B cell (primary cell): ENCODE results near the gene KAZN. TPM values are rescaled to one million over a fixed set of nuclear protein-coding genes. Genes with fewer than 3 reads are reported as not detected.

Source experiments
- ATAC-seq: fragments of 200-7000 bp; cut with Tn5 transposase; one replicate; pipeline ENCODE4 v1.10.0; 2021; ENCODE audit warnings: low read depth, mild to moderate bottlenecking, moderate number of reproducible peaks, moderate library complexity
- CTCF ChIA-PET: fragments of 350-600 bp; sonication (Branson Sonifier 250); formaldehyde crosslinking; loops from one replicate; lab custom pipeline; 2021; ENCODE audit warnings: antibody characterized with exemption, inconsistent platforms; lab: Charles Lee
- POLR2A ChIA-PET: fragments of 350-600 bp; sonication (Branson Sonifier 250); formaldehyde crosslinking; loops from one replicate; lab custom pipeline; 2021; ENCODE audit warnings: antibody characterized with exemption; lab: Charles Lee
- DNase-seq: peaks from one replicate; pipeline ENCODE4 v3.0.0; 2013
- H2AFZ ChIP-seq: 2 replicates; pipeline ENCODE4 v1.6.1; 2012; ENCODE audit warnings: mild to moderate bottlenecking, low read depth, low read length; ENCODE audit not compliant: insufficient read depth, poor library complexity, severe bottlenecking
- H3K27ac ChIP-seq, 2 donors: 1 replicate in 1 of 2; 2 replicates in 1 of 2; pipeline ENCODE4 v1.5.1; 2012 to 2013; ENCODE audit warnings: low read length in 2 of 2, mild to moderate bottlenecking in 2 of 2, moderate library complexity in 1 of 2
- H3K27me3 ChIP-seq, 4 experiments: fragments of 200-600 bp in 1 of 4; sonication (generic) in 1 of 4; replicated peaks in 1 of 4; 1 replicate in 2 of 4; 2 replicates in 2 of 4; pipeline versions ENCODE4 v1.6.1 to v1.7.0; 2013 to 2016; ENCODE audit warnings: low read length in 3 of 4, mild to moderate bottlenecking in 2 of 4, mixed read lengths in 1 of 4, moderate library complexity in 1 of 4; ENCODE audit not compliant: insufficient read depth in 4 of 4, control insufficient read depth in 3 of 4; ENCODE audit errors: control extremely low read depth in 1 of 4
- H3K36me3 ChIP-seq, 2 experiments: replicated peaks in 1 of 2; 1 replicate in 1 of 2; 2 replicates in 1 of 2; pipeline versions ENCODE4 v1.6.1 to v1.7.1; 2013; ENCODE audit warnings: low read length in 1 of 2; ENCODE audit not compliant: insufficient read depth in 2 of 2, control insufficient read depth in 1 of 2; ENCODE audit errors: control extremely low read depth in 1 of 2, extremely low read depth in 1 of 2
- H3K4me1 ChIP-seq, 2 donors: fragments of 200-600 bp in 1 of 2; sonication (generic) in 1 of 2; 1 replicate in 1 of 2; 2 replicates in 1 of 2; pipeline versions ENCODE4 v1.5.1 to v1.6.1; 2013 to 2017; ENCODE audit warnings: low read length in 2 of 2; ENCODE audit not compliant: control insufficient read depth in 2 of 2, insufficient read depth in 2 of 2
- H3K4me2 ChIP-seq: replicated peaks from 2 replicates; pipeline ENCODE3; 2012; ENCODE audit warnings: mild to moderate bottlenecking, low read depth, low read length; ENCODE audit not compliant: poor library complexity, severe bottlenecking
- H3K4me3 ChIP-seq, 5 experiments: fragments of 200-600 bp in 1 of 5; sonication (generic) in 1 of 5; 1 replicate in 3 of 5; 2 replicates in 2 of 5; pipeline versions ENCODE4 v1.5.1 to v1.7.0; 2011 to 2016; ENCODE audit warnings: low read length in 4 of 5, mild to moderate bottlenecking in 4 of 5, low read depth in 2 of 5, control low read depth in 1 of 5, moderate library complexity in 1 of 5; ENCODE audit not compliant: insufficient read depth in 1 of 5; ENCODE audit errors: control extremely low read depth in 1 of 5, extremely low read depth in 1 of 5
- H3K79me2 ChIP-seq: fragments of 200-600 bp; sonication (generic); one replicate; pipeline ENCODE4 v1.6.0; 2016; ENCODE audit warnings: low read length; ENCODE audit not compliant: control insufficient read depth, insufficient read depth
- H3K9ac ChIP-seq: fragments of 200-600 bp; sonication (generic); 2 replicates; pipeline ENCODE4 v1.6.1; 2017; ENCODE audit warnings: mild to moderate bottlenecking, low read length, moderate library complexity
- H3K9me3 ChIP-seq, 3 donors: one replicate each; pipeline versions ENCODE4 v1.6.1 to v1.7.1; 2013; ENCODE audit warnings: low read length in 2 of 3; ENCODE audit not compliant: control insufficient read depth in 2 of 3, insufficient read depth in 1 of 3; ENCODE audit errors: control extremely low read depth in 1 of 3
- H4K20me1 ChIP-seq: 2 replicates; pipeline ENCODE4 v1.6.0; 2012; ENCODE audit warnings: mild to moderate bottlenecking, low read length; ENCODE audit not compliant: insufficient read depth, control insufficient read depth, poor library complexity, severe bottlenecking
- H3K27ac Mint-ChIP-seq: one replicate; pipeline ENCODE4 v1.8.0; 2021; ENCODE audit warnings: mixed read lengths
- H3K27me3 Mint-ChIP-seq: one replicate; pipeline ENCODE4 v1.8.0; 2021; ENCODE audit warnings: mixed read lengths
- H3K4me1 Mint-ChIP-seq: one replicate; pipeline ENCODE4 v1.8.0; 2021; ENCODE audit warnings: mixed read lengths
- H3K4me3 Mint-ChIP-seq: one replicate; pipeline ENCODE4 v1.8.0; 2021; ENCODE audit warnings: mixed read lengths
- H3K9me3 Mint-ChIP-seq: one replicate; pipeline ENCODE4 v1.8.0; 2022; ENCODE audit warnings: mixed read lengths; ENCODE audit not compliant: insufficient read depth
- EZH2 ChIP-seq: IDR thresholded peaks from 2 replicates; pipeline ENCODE4 v1.6.1; 2012; ENCODE audit warnings: borderline replicate concordance, low read depth, mild to moderate bottlenecking, moderate library complexity, low read length; ENCODE audit not compliant: insufficient read depth, poor library complexity, severe bottlenecking
- WGBS: methylation state at CpG from one replicate; pipeline ENCODE4 v1.1.5; 2013; ENCODE audit warnings: missing lambda C conversion rate; ENCODE audit not compliant: insufficient coverage; 5-methylcytosine and 5-hydroxymethylcytosine counted together
- intact Hi-C: fragments of 100-400 bp; cut with micrococcal nuclease; formaldehyde crosslinking; loops from one replicate; pipeline ENCODE4 v1.10.0; 2022
- polyA plus RNA-seq: library from polyadenylated mRNA; depleted of rRNA; stranded (reverse); fragments of >200 nt; gene quantifications from 2 replicates; pipeline ENCODE4 v1.2.3, GENCODE V29; 2012
- total RNA-seq, 2 donors: library from RNA; stranded (reverse); fragments of 120-200 nt in 1 of 2; gene quantifications; 1 replicate in 1 of 2; 2 replicates in 1 of 2; pipeline versions ENCODE4 v1.2.3 to v1.2.4, GENCODE V29; 2013 to 2022
- TF ChIP-seq, protein P1 (sequence below): fragments of 200-600 bp; IDR thresholded peaks from one replicate; pipeline ENCODE4 v1.8.0; 2022; ENCODE audit warnings: antibody characterized with exemption, mild to moderate bottlenecking

The KAZN gene
- total and polyA plus RNA-seq, 2 donors (not counting 1 experiment from before 2014, with no cell fraction given) = 0.13 to 0.39 TPM

GRCh38 chr1:14842361-14842760 lies 243.9 kb downstream of the KAZN start:
- no peak overlapping the region for H3K27ac ChIP-seq
- no peak overlapping the region for H3K9ac ChIP-seq
- WGBS = 85% methylated on average over 1 of the region's 4 CpGs
- H3K27me3 ChIP-seq = no peaks in the 10 kb centered on the region
- Mint-ChIP-seq H3K27ac (no peak overlapping the region), H3K4me1 (no peaks in the 10 kb centered on the region), H3K4me3 (no peak overlapping the region), H3K27me3 (peaks cover 9% of the 10 kb centered on the region), H3K9me3 (peaks cover 16% of the 10 kb centered on the region)
- TF ChIP-seq, protein P1, sequence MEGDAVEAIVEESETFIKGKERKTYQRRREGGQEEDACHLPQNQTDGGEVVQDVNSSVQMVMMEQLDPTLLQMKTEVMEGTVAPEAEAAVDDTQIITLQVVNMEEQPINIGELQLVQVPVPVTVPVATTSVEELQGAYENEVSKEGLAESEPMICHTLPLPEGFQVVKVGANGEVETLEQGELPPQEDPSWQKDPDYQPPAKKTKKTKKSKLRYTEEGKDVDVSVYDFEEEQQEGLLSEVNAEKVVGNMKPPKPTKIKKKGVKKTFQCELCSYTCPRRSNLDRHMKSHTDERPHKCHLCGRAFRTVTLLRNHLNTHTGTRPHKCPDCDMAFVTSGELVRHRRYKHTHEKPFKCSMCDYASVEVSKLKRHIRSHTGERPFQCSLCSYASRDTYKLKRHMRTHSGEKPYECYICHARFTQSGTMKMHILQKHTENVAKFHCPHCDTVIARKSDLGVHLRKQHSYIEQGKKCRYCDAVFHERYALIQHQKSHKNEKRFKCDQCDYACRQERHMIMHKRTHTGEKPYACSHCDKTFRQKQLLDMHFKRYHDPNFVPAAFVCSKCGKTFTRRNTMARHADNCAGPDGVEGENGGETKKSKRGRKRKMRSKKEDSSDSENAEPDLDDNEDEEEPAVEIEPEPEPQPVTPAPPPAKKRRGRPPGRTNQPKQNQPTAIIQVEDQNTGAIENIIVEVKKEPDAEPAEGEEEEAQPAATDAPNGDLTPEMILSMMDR = no peak
- no peak for TF ChIP-seq EZH2
- no peaks in the 10 kb centered on the region for H4K20me1 ChIP-seq
- ChIA-PET CTCF (no interaction called here), POLR2A (no interaction called here)
- no peaks in the 10 kb centered on the region for H3K79me2 ChIP-seq
- no peaks in the 10 kb centered on the region for H3K4me1 ChIP-seq
- no peak overlapping the region for H3K4me3 ChIP-seq
- no peak overlapping the region for H3K4me2 ChIP-seq
- H3K9me3 ChIP-seq = peaks cover 0 to 31% (median 23%) of the 10 kb centered on the region in 3 donors
- DNase-seq = no peak
- intact Hi-C loops = no loop called here
- H2AFZ ChIP-seq = no peak overlapping the region
- ATAC-seq = no peak
- no peaks in the 10 kb centered on the region for H3K36me3 ChIP-seq

DNA sequence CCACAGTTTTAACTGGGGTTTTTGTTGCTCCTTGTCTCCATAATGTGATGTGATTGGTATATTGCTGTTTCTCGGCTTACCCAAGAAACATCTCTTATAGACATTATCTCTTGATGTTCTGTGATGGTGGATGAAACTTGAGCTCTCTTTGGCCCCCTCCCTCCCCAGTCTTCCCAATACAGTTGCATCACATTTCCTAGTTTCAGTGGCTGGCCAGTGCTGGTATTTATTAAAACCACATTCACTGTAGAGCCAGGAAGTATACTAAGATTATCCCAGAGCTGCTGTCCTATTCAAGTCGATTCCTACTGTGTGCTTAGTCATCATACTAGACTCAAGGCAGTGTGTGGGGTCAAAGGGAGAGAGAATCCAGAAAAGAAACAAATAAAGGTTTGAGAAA lies 244.4 kb downstream of the KAZN start:
- Mint-ChIP-seq H3K4me1 (no peaks in the 10 kb centered on the region), H3K4me3 (no peak overlapping the region), H3K27me3 (peaks cover 9% of the 10 kb centered on the region), H3K9me3 (peaks cover 16% of the 10 kb centered on the region), H3K27ac (no peak overlapping the region)
- intact Hi-C loops = no loop called here
- ChIA-PET CTCF (no interaction called here), POLR2A (no interaction called here)
- no peak for DNase-seq
- no peak for ATAC-seq
- H3K27ac ChIP-seq = no peak overlapping the region
- H3K4me2 ChIP-seq = no peak overlapping the region
- TF ChIP-seq, protein P1 = no peak
- TF ChIP-seq EZH2 = no peak
- no peaks in the 10 kb centered on the region for H3K4me1 ChIP-seq
- H3K36me3 ChIP-seq = no peaks in the 10 kb centered on the region
- no peak overlapping the region for H2AFZ ChIP-seq
- H3K79me2 ChIP-seq = no peaks in the 10 kb centered on the region
- no peaks in the 10 kb centered on the region for H3K27me3 ChIP-seq
- H3K9ac ChIP-seq = no peak overlapping the region
- no peak overlapping the region for H3K4me3 ChIP-seq
- no CpG with 5 or more reads among the region's 2 CpGs for WGBS
- no peaks in the 10 kb centered on the region for H4K20me1 ChIP-seq
- peaks cover 0 to 31% (median 22%) of the 10 kb centered on the region in 3 donors for H3K9me3 ChIP-seq
